ENCODE results near the gene SEC24C.
"Not testable (repeated sequence)": the region's sequence is repeated elsewhere in the genome, so short reads cannot be mapped to it uniquely, and the experiment has no call there.

The SEC24C gene

GRCh38 chr10:73731588-73732375 lies 12.4 kb upstream of the SEC24C start:
- DNase-seq = no peak

GRCh38 chr10:73732426-73732825 lies 11.7 kb upstream of the SEC24C start:
- DNase-seq = no peak

- no peak for DNase-seq
Observed at GRCh38 chr10:73732931-73733623, 11.1 kb upstream of the SEC24C start.

- no peak for DNase-seq
Observed at GRCh38 chr10:73734028-73734720, 10.0 kb upstream of the SEC24C start.

- no peak for DNase-seq
Observed at GRCh38 chr10:73734796-73735305, 9.3 kb upstream of the SEC24C start.

GRCh38 chr10:73740501-73741254 lies 3.5 kb upstream of the SEC24C start:
- not testable (repeated sequence) for DNase-seq

- DNase-seq = no peak
Observed at GRCh38 chr10:73742454-73742734, 1.8 kb upstream of the SEC24C start.

GRCh38 chr10:73743327-73743904 lies 756 bp upstream of the SEC24C start:
- no peak for DNase-seq

- peak; percentile 69 to 80 (median 74) for DNase-seq
Observed at GRCh38 chr10:73744664-73744975, 448 bp downstream of the SEC24C start.

GRCh38 chr10:73746721-73747120 lies 2.5 kb downstream of the SEC24C start:
- no peak for DNase-seq

- DNase-seq = no peak
Observed at GRCh38 chr10:73750819-73751218, 6.6 kb downstream of the SEC24C start.

- no peak for DNase-seq
Observed at GRCh38 chr10:73756183-73756582, 12.0 kb downstream of the SEC24C start.

GRCh38 chr10:73758704-73759511 lies 14.7 kb downstream of the SEC24C start:
- DNase-seq = no peak

GRCh38 chr10:73759512-73760115 lies 15.4 kb downstream of the SEC24C start:
- no peak for DNase-seq

- no peak for DNase-seq
Observed at GRCh38 chr10:73761781-73762180, 17.6 kb downstream of the SEC24C start.

GRCh38 chr10:73762915-73763314 lies 18.7 kb downstream of the SEC24C start:
- DNase-seq = no peak

- no peak for DNase-seq
Observed at GRCh38 chr10:73763343-73763742, 19.2 kb downstream of the SEC24C start.

GRCh38 chr10:73765066-73765465 lies 20.9 kb downstream of the SEC24C start:
- DNase-seq = peak in 3 of 4 experiments; percentile 31 to 42 (median 35)

- DNase-seq = no peak
Observed at GRCh38 chr10:73768881-73769280, 24.7 kb downstream of the SEC24C start.

- no peak for DNase-seq
Observed at GRCh38 chr10:73769396-73769795, 25.2 kb downstream of the SEC24C start.

- DNase-seq = peak; percentile 90 to 96 (median 93)
Observed at GRCh38 chr10:73771722-73772280, 27.6 kb downstream of the SEC24C start.
